DND-41 (cell line): ENCODE measurements around the gene NFAM1.

ENCODE experiments used
- ATAC-seq: fragments of 200-7000 bp; cut with Tn5 transposase; 3 replicates; pipeline ENCODE4 v1.9.1; 2021; ENCODE audit warnings: low read depth; ENCODE audit not compliant: insufficient read depth
- DNase-seq: peaks from one replicate; pipeline ENCODE4 v3.0.0-alpha.2; 2020
- H2AFZ ChIP-seq: 2 replicates; pipeline ENCODE4 v1.6.0; 2012; ENCODE audit warnings: low read depth, low read length
- H3K27ac ChIP-seq: 2 replicates; pipeline ENCODE4 v1.5.1; 2012; ENCODE audit warnings: low read length, inconsistent platforms
- H3K27me3 ChIP-seq: fragments of 200-600 bp; sonication (generic); 2 replicates; pipeline ENCODE4 v1.6.0; 2012; ENCODE audit warnings: low read length, mild to moderate bottlenecking, inconsistent platforms; ENCODE audit not compliant: insufficient read depth, poor library complexity
- H3K36me3 ChIP-seq: 2 replicates; pipeline ENCODE4 v1.5.1; 2012; ENCODE audit warnings: low read length, inconsistent platforms; ENCODE audit not compliant: insufficient read depth
- H3K4me1 ChIP-seq: 2 replicates; pipeline ENCODE4 v1.5.1; 2012; ENCODE audit warnings: mild to moderate bottlenecking, low read length; ENCODE audit not compliant: insufficient read depth
- H3K4me2 ChIP-seq: 2 replicates; pipeline ENCODE4 v1.6.0; 2012; ENCODE audit warnings: mild to moderate bottlenecking, moderate library complexity, low read length, inconsistent platforms; ENCODE audit not compliant: insufficient read depth
- H3K4me3 ChIP-seq, 2 experiments: fragments of 200-600 bp in 1 of 2; shearing (Covaris generic) in 1 of 2; 2 replicates each; pipeline ENCODE4 v1.5.1; 2012 to 2016; ENCODE audit warnings: inconsistent platforms in 2 of 2, low read length in 2 of 2, mild to moderate bottlenecking in 2 of 2, low read depth in 1 of 2, moderate library complexity in 1 of 2
- H3K79me2 ChIP-seq: 2 replicates; pipeline ENCODE4 v1.6.0; 2012; ENCODE audit warnings: low read length, inconsistent platforms; ENCODE audit not compliant: insufficient read depth
- H3K9ac ChIP-seq: 2 replicates; pipeline ENCODE4 v1.6.0; 2012; ENCODE audit warnings: low read depth, mild to moderate bottlenecking, inconsistent platforms, low read length, moderate library complexity
- H3K9me3 ChIP-seq: 2 replicates; pipeline ENCODE4 v1.5.1; 2012; ENCODE audit warnings: low read length, moderate library complexity, mild to moderate bottlenecking, inconsistent platforms; ENCODE audit not compliant: insufficient read depth, severe bottlenecking
- H4K20me1 ChIP-seq: 2 replicates; pipeline ENCODE4 v1.6.0; 2012; ENCODE audit warnings: low read length; ENCODE audit not compliant: insufficient read depth
- EZH2 ChIP-seq: IDR thresholded peaks from 3 replicates; pipeline ENCODE4 v1.6.1; 2012; ENCODE audit warnings: borderline replicate concordance, low read depth, mild to moderate bottlenecking, moderate library complexity, low read length, inconsistent platforms; ENCODE audit not compliant: severe bottlenecking
- TF ChIP-seq, protein P1 (sequence below): IDR thresholded peaks from 2 replicates; pipeline ENCODE4 v1.5.1; 2012; ENCODE audit warnings: borderline replicate concordance, low read length, moderate library complexity, mild to moderate bottlenecking; ENCODE audit not compliant: poor library complexity, severe bottlenecking; ENCODE audit errors: extremely low read depth

Gene NFAM1

DNA sequence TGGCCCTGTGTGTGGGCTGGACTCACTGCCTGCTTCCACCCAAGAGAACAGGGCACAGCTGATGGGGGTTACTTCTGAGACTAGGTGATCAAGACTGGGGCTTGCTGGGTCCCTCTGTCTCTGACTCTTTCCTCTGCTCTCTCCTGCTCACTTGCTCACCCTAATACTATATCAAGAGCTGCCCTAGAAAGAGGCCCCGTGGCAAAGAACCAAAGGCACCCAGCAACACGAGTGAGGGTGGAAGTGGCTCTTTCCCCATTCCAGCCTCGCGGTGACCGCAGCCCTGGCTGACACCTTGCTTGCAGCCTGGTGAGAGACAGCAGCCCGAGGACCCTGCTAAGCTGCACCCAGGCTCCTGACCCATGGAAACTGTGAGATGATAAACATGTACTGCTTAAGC, 20.7 kb upstream of the NFAM1 start:
- Histone ChIP-seq H3K9me3 (no peaks in the 10 kb centered on the region), H4K20me1 (no peaks in the 10 kb centered on the region), H3K79me2 (no peaks in the 10 kb centered on the region), H3K9ac (no peak overlapping the region), H3K27me3 (peaks cover 3% of the 10 kb centered on the region), H3K27ac (no peak overlapping the region), H3K36me3 (no peaks in the 10 kb centered on the region), H3K4me2 (no peak overlapping the region), H3K4me1 (no peaks in the 10 kb centered on the region), H2AFZ (no peak overlapping the region), H3K4me3 (no peak overlapping the region)
- DNase-seq: no peak
- TF ChIP-seq, protein P1, sequence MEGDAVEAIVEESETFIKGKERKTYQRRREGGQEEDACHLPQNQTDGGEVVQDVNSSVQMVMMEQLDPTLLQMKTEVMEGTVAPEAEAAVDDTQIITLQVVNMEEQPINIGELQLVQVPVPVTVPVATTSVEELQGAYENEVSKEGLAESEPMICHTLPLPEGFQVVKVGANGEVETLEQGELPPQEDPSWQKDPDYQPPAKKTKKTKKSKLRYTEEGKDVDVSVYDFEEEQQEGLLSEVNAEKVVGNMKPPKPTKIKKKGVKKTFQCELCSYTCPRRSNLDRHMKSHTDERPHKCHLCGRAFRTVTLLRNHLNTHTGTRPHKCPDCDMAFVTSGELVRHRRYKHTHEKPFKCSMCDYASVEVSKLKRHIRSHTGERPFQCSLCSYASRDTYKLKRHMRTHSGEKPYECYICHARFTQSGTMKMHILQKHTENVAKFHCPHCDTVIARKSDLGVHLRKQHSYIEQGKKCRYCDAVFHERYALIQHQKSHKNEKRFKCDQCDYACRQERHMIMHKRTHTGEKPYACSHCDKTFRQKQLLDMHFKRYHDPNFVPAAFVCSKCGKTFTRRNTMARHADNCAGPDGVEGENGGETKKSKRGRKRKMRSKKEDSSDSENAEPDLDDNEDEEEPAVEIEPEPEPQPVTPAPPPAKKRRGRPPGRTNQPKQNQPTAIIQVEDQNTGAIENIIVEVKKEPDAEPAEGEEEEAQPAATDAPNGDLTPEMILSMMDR: no peak
- TF ChIP-seq EZH2: no peak
- no peak for ATAC-seq

DNA sequence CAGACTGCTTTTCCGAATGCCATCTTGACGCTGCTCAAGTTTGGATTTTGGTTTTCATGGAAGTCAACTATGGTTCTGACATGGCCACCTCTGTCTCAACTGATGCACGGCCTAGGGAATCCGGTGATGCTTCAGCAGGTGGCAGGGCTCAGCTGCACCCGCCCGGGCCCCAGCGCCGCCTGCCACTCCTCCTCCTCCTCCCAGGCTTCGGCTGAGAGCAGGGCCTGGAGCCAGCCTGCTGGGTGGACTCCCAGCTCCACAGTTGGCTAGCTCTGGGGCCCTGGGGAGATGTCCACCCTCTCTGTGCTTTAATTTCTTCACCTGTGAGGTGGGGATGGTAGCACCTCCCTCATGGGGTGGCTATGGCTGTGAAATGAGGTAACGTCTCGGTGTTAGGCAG, 20.3 kb upstream of the NFAM1 start:
- H3K4me1 ChIP-seq: no peaks in the 10 kb centered on the region
- H3K4me3 ChIP-seq: no peak overlapping the region
- no peaks in the 10 kb centered on the region for H3K79me2 ChIP-seq
- H3K4me2 ChIP-seq: no peak overlapping the region
- TF ChIP-seq EZH2: no peak
- TF ChIP-seq, protein P1: no peak
- no peak for DNase-seq
- no peak overlapping the region for H3K27ac ChIP-seq
- H3K9ac ChIP-seq: no peak overlapping the region
- H3K27me3 ChIP-seq: peaks cover 3% of the 10 kb centered on the region
- no peak overlapping the region for H2AFZ ChIP-seq
- H3K9me3 ChIP-seq: no peaks in the 10 kb centered on the region
- no peaks in the 10 kb centered on the region for H3K36me3 ChIP-seq
- ATAC-seq: no peak
- no peaks in the 10 kb centered on the region for H4K20me1 ChIP-seq

DNA sequence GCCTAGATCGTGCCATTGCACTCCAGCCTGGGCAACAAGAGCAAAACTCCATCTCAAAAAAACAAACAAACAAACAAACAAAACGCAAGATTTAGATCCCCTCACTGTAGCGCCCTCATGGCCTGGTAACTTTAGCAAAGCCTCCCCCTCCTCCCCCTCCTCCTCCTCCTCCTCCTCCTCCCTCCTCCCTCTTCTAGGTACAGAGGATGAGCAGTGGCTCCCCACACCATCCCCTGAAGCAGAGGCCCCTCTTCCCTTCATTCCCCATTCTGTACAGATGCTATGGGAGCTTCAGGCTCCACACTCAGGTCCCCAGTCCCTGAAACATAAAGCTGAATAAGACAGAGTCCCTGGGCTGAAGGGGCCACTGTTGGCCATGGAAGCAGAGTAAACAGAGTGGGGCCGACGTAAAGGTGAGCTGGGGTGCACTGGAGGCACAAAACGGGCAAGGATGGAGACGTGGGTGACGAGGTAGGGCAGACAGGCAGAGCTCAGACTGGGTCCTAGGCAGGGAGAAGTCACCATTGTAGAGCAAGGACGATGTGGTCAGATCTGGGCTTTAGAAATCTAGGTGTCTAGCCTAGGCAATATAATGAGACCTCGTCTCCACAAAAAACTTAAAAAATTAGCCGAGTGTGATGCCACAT, 19.4 kb upstream of the NFAM1 start:
- Histone ChIP-seq H3K9me3 (no peaks in the 10 kb centered on the region), H3K27me3 (peaks cover 3% of the 10 kb centered on the region), H3K9ac (no peak overlapping the region), H4K20me1 (no peaks in the 10 kb centered on the region), H3K27ac (no peak overlapping the region), H3K4me2 (no peak overlapping the region), H3K4me3 (no peak overlapping the region), H3K36me3 (no peaks in the 10 kb centered on the region), H2AFZ (no peak overlapping the region), H3K4me1 (no peaks in the 10 kb centered on the region), H3K79me2 (no peaks in the 10 kb centered on the region)
- DNase-seq: no peak
- TF ChIP-seq EZH2: no peak
- TF ChIP-seq, protein P1: no peak
- ATAC-seq: no peak

DNA sequence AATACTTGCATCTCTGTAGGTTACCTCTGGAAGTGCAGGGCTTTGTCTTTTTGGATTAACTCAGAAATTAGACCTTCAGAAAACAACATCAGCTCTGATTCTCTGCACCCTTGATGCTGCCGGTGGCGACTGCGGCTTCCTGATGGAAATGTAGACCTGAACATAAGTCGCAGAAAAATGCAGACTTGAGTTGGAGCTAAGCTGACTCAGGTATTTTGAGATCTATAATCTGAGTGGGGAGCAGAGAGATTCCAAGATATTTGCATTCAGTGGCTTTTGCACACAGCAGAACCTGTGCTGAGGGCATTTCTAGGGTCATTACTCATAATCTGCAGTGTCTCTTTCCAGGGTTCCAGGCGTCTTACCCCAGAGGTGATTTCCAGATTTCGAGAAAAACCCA, 18.7 kb upstream of the NFAM1 start:
- Histone ChIP-seq H3K4me1 (no peaks in the 10 kb centered on the region), H3K9ac (no peak overlapping the region), H3K79me2 (no peaks in the 10 kb centered on the region), H3K4me2 (no peak overlapping the region), H3K36me3 (no peaks in the 10 kb centered on the region), H2AFZ (no peak overlapping the region), H3K27me3 (peaks cover 3% of the 10 kb centered on the region), H3K27ac (no peak overlapping the region), H4K20me1 (no peaks in the 10 kb centered on the region), H3K9me3 (no peaks in the 10 kb centered on the region), H3K4me3 (no peak overlapping the region)
- TF ChIP-seq EZH2: no peak
- TF ChIP-seq, protein P1: no peak
- DNase-seq (no peak), ATAC-seq (no peak)
